Measurements from ENCODE around the gene SV2A.
A peak's percentile ranks its signal among the peaks of the same experiment; 100 is the strongest.
"Not testable (repeated sequence)": the region's sequence is repeated elsewhere in the genome, so short reads cannot be mapped to it uniquely, and the experiment has no call there.

The SV2A gene

GRCh38 chr1:149917571-149918144 is at the start of gene SV2A:
SV2A (minus strand) TSS chr1:149917844; CDS start chr1:149913840, 4,004 bp downstream.
- H3K36me3 ChIP-seq (replicated peaks): peaks cover 8% of the 10 kb centered on the region
- H3K27me3 ChIP-seq (ENCODE audit: low read depth): no peaks in the 10 kb centered on the region
- DNase-seq (ENCODE audit: low spot score in 2 of 2): no peak
- in situ Hi-C loops (cut with MboI; ENCODE audit: low sequenced_read_pairs): loop anchor here (25.0 kb wide), 1 partner anchor 245 kb away; no protein-coding TSS in a partner anchor
- no peak within 1 kb of the TSS for H3K4me3 ChIP-seq
- H3K4me1 ChIP-seq: no peaks in the 10 kb centered on the region
- H3K9me3 ChIP-seq: no peaks in the 10 kb centered on the region

- H3K9me3 ChIP-seq: no peaks in the 10 kb centered on the region
- in situ Hi-C loops (cut with MboI; ENCODE audit: low sequenced_read_pairs): no loop called here
- H3K36me3 ChIP-seq (replicated peaks): peaks cover 39% of the 10 kb centered on the region
- no peak for DNase-seq (ENCODE audit: low spot score in 2 of 2)
- no peak overlapping the region for H3K4me3 ChIP-seq
- no peaks in the 10 kb centered on the region for H3K4me1 ChIP-seq
- no peaks in the 10 kb centered on the region for H3K27me3 ChIP-seq (ENCODE audit: low read depth)
Measured at GRCh38 chr1:149967041-149967440, 49.4 kb upstream of the SV2A start.

GRCh38 chr1:149966405-149966804 is 48.8 kb upstream of the SV2A start:
- Histone ChIP-seq H3K4me1 (no peaks in the 10 kb centered on the region), H3K4me3 (no peak overlapping the region), H3K36me3 (replicated peaks) (peaks cover 36% of the 10 kb centered on the region), H3K9me3 (no peaks in the 10 kb centered on the region), H3K27me3 (ENCODE audit: low read depth) (no peaks in the 10 kb centered on the region)
- in situ Hi-C loops (cut with MboI; ENCODE audit: low sequenced_read_pairs): no loop called here
- no peak for DNase-seq (ENCODE audit: low spot score in 2 of 2)

- in situ Hi-C loops (cut with MboI; ENCODE audit: low sequenced_read_pairs): no loop called here
- DNase-seq (ENCODE audit: low spot score in 2 of 2): no peak
- Histone ChIP-seq H3K9me3 (no peaks in the 10 kb centered on the region), H3K36me3 (replicated peaks) (peaks cover 30% of the 10 kb centered on the region), H3K4me1 (no peaks in the 10 kb centered on the region), H3K27me3 (ENCODE audit: low read depth) (no peaks in the 10 kb centered on the region), H3K4me3 (no peak overlapping the region)
Measured at GRCh38 chr1:149965440-149965839, 47.8 kb upstream of the SV2A start.

GRCh38 chr1:149963358-149963757 is 45.7 kb upstream of the SV2A start:
- H3K36me3 ChIP-seq (replicated peaks): peaks cover 38% of the 10 kb centered on the region
- no peaks in the 10 kb centered on the region for H3K4me1 ChIP-seq
- no peaks in the 10 kb centered on the region for H3K9me3 ChIP-seq
- no peak for DNase-seq (ENCODE audit: low spot score in 2 of 2)
- H3K4me3 ChIP-seq: no peak overlapping the region
- in situ Hi-C loops (cut with MboI; ENCODE audit: low sequenced_read_pairs): loop anchor here (5.0 kb wide), 1 partner anchor 84 kb away; no protein-coding TSS in a partner anchor
- no peaks in the 10 kb centered on the region for H3K27me3 ChIP-seq (ENCODE audit: low read depth)

GRCh38 chr1:149962736-149963135 is 45.1 kb upstream of the SV2A start:
- no peaks in the 10 kb centered on the region for H3K9me3 ChIP-seq
- in situ Hi-C loops (cut with MboI; ENCODE audit: low sequenced_read_pairs): loop anchor here (5.0 kb wide), 1 partner anchor 85 kb away; no protein-coding TSS in a partner anchor

GRCh38 chr1:149962039-149962647 is 44.5 kb upstream of the SV2A start:
- Histone ChIP-seq H3K4me1 (no peaks in the 10 kb centered on the region), H3K4me3 (no peak overlapping the region), H3K9me3 (no peaks in the 10 kb centered on the region), H3K36me3 (replicated peaks) (peaks cover 39% of the 10 kb centered on the region), H3K27me3 (ENCODE audit: low read depth) (no peaks in the 10 kb centered on the region)
- in situ Hi-C loops (cut with MboI; ENCODE audit: low sequenced_read_pairs): loop anchor here (5.0 kb wide), 1 partner anchor 85 kb away; no protein-coding TSS in a partner anchor
- peak; percentile 54 to 55 for DNase-seq (ENCODE audit: low spot score in 2 of 2)

More at GRCh38 chr1:149962736-149963135, 45.1 kb upstream of the SV2A start:
- Histone ChIP-seq H3K4me3 (no peak overlapping the region), H3K27me3 (ENCODE audit: low read depth) (no peaks in the 10 kb centered on the region), H3K4me1 (no peaks in the 10 kb centered on the region), H3K36me3 (replicated peaks) (peaks cover 42% of the 10 kb centered on the region)
- DNase-seq (ENCODE audit: low spot score in 2 of 2): no peak

GRCh38 chr1:149957548-149957947 is 39.9 kb upstream of the SV2A start:
- in situ Hi-C loops (cut with MboI; ENCODE audit: low sequenced_read_pairs); H3K9me3 ChIP-seq; H3K4me1 ChIP-seq; H3K4me3 ChIP-seq; DNase-seq (ENCODE audit: low spot score in 2 of 2); H3K27me3 ChIP-seq (ENCODE audit: low read depth): not testable (repeated sequence)
- H3K36me3 ChIP-seq (replicated peaks): peaks cover 16% of the 10 kb centered on the region

GRCh38 chr1:149949911-149950310 is 32.3 kb upstream of the SV2A start:
- H3K9me3 ChIP-seq: no peaks in the 10 kb centered on the region
- in situ Hi-C loops (cut with MboI; ENCODE audit: low sequenced_read_pairs): no loop called here
- peaks cover 25% of the 10 kb centered on the region for H3K36me3 ChIP-seq (replicated peaks)
- no peak overlapping the region for H3K4me3 ChIP-seq
- no peaks in the 10 kb centered on the region for H3K27me3 ChIP-seq (ENCODE audit: low read depth)
- no peaks in the 10 kb centered on the region for H3K4me1 ChIP-seq
- no peak for DNase-seq (ENCODE audit: low spot score in 2 of 2)

GRCh38 chr1:149945206-149945605 is 27.6 kb upstream of the SV2A start:
- no peak for DNase-seq (ENCODE audit: low spot score in 2 of 2)
- in situ Hi-C loops (cut with MboI; ENCODE audit: low sequenced_read_pairs): no loop called here
- Histone ChIP-seq H3K9me3 (no peaks in the 10 kb centered on the region), H3K4me3 (no peak overlapping the region), H3K36me3 (replicated peaks) (peaks cover 30% of the 10 kb centered on the region), H3K27me3 (ENCODE audit: low read depth) (no peaks in the 10 kb centered on the region), H3K4me1 (no peaks in the 10 kb centered on the region)

GRCh38 chr1:149942885-149943284 is 25.2 kb upstream of the SV2A start:
- Histone ChIP-seq H3K4me1 (peaks cover 8% of the 10 kb centered on the region), H3K36me3 (replicated peaks) (peaks cover 19% of the 10 kb centered on the region), H3K9me3 (no peaks in the 10 kb centered on the region), H3K27me3 (ENCODE audit: low read depth) (no peaks in the 10 kb centered on the region), H3K4me3 (no peak overlapping the region)
- in situ Hi-C loops (cut with MboI; ENCODE audit: low sequenced_read_pairs): no loop called here
- DNase-seq (ENCODE audit: low spot score in 2 of 2): no peak

- H3K4me3 ChIP-seq: no peak overlapping the region
- no peaks in the 10 kb centered on the region for H3K9me3 ChIP-seq
- H3K27me3 ChIP-seq (ENCODE audit: low read depth): no peaks in the 10 kb centered on the region
- peaks cover 14% of the 10 kb centered on the region for H3K4me1 ChIP-seq
- peak; percentile 22 to 56 for DNase-seq (ENCODE audit: low spot score in 2 of 2)
- in situ Hi-C loops (cut with MboI; ENCODE audit: low sequenced_read_pairs): no loop called here
- H3K36me3 ChIP-seq (replicated peaks): peaks cover 13% of the 10 kb centered on the region
Measured at GRCh38 chr1:149942207-149942606, 24.6 kb upstream of the SV2A start.

GRCh38 chr1:149940427-149940826 is 22.8 kb upstream of the SV2A start:
- in situ Hi-C loops (cut with MboI; ENCODE audit: low sequenced_read_pairs): no loop called here
- H3K4me3 ChIP-seq: no peak overlapping the region
- H3K27me3 ChIP-seq (ENCODE audit: low read depth): no peaks in the 10 kb centered on the region
- peaks cover 9% of the 10 kb centered on the region for H3K36me3 ChIP-seq (replicated peaks)
- peaks cover 23% of the 10 kb centered on the region for H3K4me1 ChIP-seq
- H3K9me3 ChIP-seq: no peaks in the 10 kb centered on the region
- no peak for DNase-seq (ENCODE audit: low spot score in 2 of 2)

- in situ Hi-C loops (cut with MboI; ENCODE audit: low sequenced_read_pairs); H3K9me3 ChIP-seq; H3K4me3 ChIP-seq; DNase-seq (ENCODE audit: low spot score in 2 of 2); H3K36me3 ChIP-seq (replicated peaks); H3K27me3 ChIP-seq (ENCODE audit: low read depth): not testable (repeated sequence)
- peaks cover 23% of the 10 kb centered on the region for H3K4me1 ChIP-seq
Measured at GRCh38 chr1:149938668-149939003, 21.0 kb upstream of the SV2A start.

All from HAP-1 (cell line).